HEK293 (cell line): ENCODE results near the gene LGALS3BP.

Experiments
- CTCF ChIA-PET: fragments of 350-600 bp; formaldehyde crosslinking; extraction: SDS; loops from one replicate; lab custom pipeline; 2021; ENCODE audit warnings: antibody characterized with exemption; lab: Yijun Ruan, JAX
- POLR2A ChIA-PET: fragments of 300-600 bp; formaldehyde crosslinking; extraction: SDS; loops from one replicate; lab custom pipeline; 2020; ENCODE audit warnings: antibody characterized with exemption, inconsistent platforms; lab: Yijun Ruan, JAX
- H3K27ac ChIP-seq: fragments of 200-500 bp; sonication (Bioruptor generic); 2 replicates; pipeline ENCODE4 v1.5.1; 2014; ENCODE audit warnings: low read depth, low read length, control low read depth, inconsistent platforms; ENCODE audit errors: extremely low read depth
- H3K36me3 ChIP-seq, 2 experiments: fragments of 200-500 bp in 1 of 2; sonication (Bioruptor generic) in 1 of 2; 1 replicate in 1 of 2; 2 replicates in 1 of 2; pipeline ENCODE4 v1.5.1; 2014 to 2017; ENCODE audit warnings: inconsistent platforms in 2 of 2, low read length in 2 of 2; ENCODE audit not compliant: control insufficient read depth in 2 of 2, insufficient read depth in 1 of 2
- H3K4me1 ChIP-seq: fragments of 200-500 bp; sonication (Bioruptor generic); 2 replicates; pipeline ENCODE4 v1.5.1; 2014; ENCODE audit warnings: mild to moderate bottlenecking, low read length, inconsistent platforms; ENCODE audit not compliant: control insufficient read depth, insufficient read depth
- H3K4me3 ChIP-seq: 2 replicates; pipeline ENCODE4 v1.5.1; 2011; ENCODE audit warnings: low read depth, mild to moderate bottlenecking, control low read depth, low read length, moderate library complexity
- H3K9me3 ChIP-seq: fragments of 200-500 bp; sonication (Bioruptor generic); 2 replicates; pipeline ENCODE4 v1.5.1; 2014; ENCODE audit warnings: low read depth, low read length, inconsistent platforms; ENCODE audit not compliant: control insufficient read depth, insufficient read depth
- BCL11A ChIP-seq: fragments of 450-650 bp; formaldehyde crosslinking; IDR thresholded peaks from 2 replicates; pipeline ENCODE4 v1.5.1; 2016; ENCODE audit warnings: low read depth, missing biosample characterization, missing genetic modification characterization
- GLI2 ChIP-seq: fragments of 450-650 bp; formaldehyde crosslinking; IDR thresholded peaks from 2 replicates; pipeline ENCODE4; 2017; ENCODE audit warnings: missing biosample characterization, missing genetic modification characterization, low read depth, borderline replicate concordance
- HOXD13 ChIP-seq: sonication (generic); formaldehyde crosslinking; IDR thresholded peaks from 2 replicates; pipeline ENCODE4 v1.8.0; 2022; ENCODE audit warnings: missing genetic modification reagents, borderline replicate concordance
- KLF10 ChIP-seq: fragments of 450-650 bp; IDR thresholded peaks from 2 replicates; pipeline ENCODE4 v1.5.1; 2018; ENCODE audit warnings: missing biosample characterization, mild to moderate bottlenecking, missing genetic modification characterization
- KLF7 ChIP-seq: fragments of 450-650 bp; formaldehyde crosslinking; IDR thresholded peaks from 2 replicates; pipeline ENCODE4 v1.5.1; 2016; ENCODE audit warnings: missing biosample characterization, missing genetic modification characterization, borderline replicate concordance
- MYNN ChIP-seq: fragments of 450-650 bp; formaldehyde crosslinking; IDR thresholded peaks from 2 replicates; pipeline ENCODE4 v1.5.1; 2016; ENCODE audit warnings: missing biosample characterization, missing genetic modification characterization, borderline replicate concordance
- PRDM1 ChIP-seq: fragments of 450-650 bp; formaldehyde crosslinking; IDR thresholded peaks from 2 replicates; pipeline ENCODE4; 2016; ENCODE audit warnings: missing biosample characterization, missing genetic modification characterization
- TRIM28 ChIP-seq: IDR thresholded peaks from 2 replicates; pipeline ENCODE4 v1.6.1; 2011; ENCODE audit warnings: low read length, control low read depth, borderline replicate concordance
- YY2 ChIP-seq: fragments of 450-650 bp; formaldehyde crosslinking; IDR thresholded peaks from 2 replicates; pipeline ENCODE4 v1.5.1; 2016; ENCODE audit warnings: missing biosample characterization, missing genetic modification characterization
- ZFP37 ChIP-seq: fragments of 450-650 bp; formaldehyde crosslinking; IDR thresholded peaks from 2 replicates; pipeline ENCODE4 v1.5.1; 2016; ENCODE audit warnings: missing biosample characterization, missing genetic modification characterization
- ZNF146 ChIP-seq: fragments of 450-650 bp; formaldehyde crosslinking; IDR thresholded peaks from 2 replicates; pipeline ENCODE4 v1.5.1; 2016; ENCODE audit warnings: missing biosample characterization, missing genetic modification characterization
- ZNF157 ChIP-seq: fragments of 450-650 bp; formaldehyde crosslinking; IDR thresholded peaks from 2 replicates; pipeline ENCODE4 v1.5.1; 2016; ENCODE audit warnings: missing biosample characterization, missing genetic modification characterization
- ZNF175 ChIP-seq: fragments of 450-650 bp; formaldehyde crosslinking; IDR thresholded peaks from 2 replicates; pipeline ENCODE4 v1.5.1; 2016; ENCODE audit warnings: missing biosample characterization, missing genetic modification characterization
- ZNF202 ChIP-seq: fragments of 450-650 bp; formaldehyde crosslinking; IDR thresholded peaks from 2 replicates; pipeline ENCODE4 v1.5.1; 2016; ENCODE audit warnings: missing biosample characterization, missing genetic modification characterization, borderline replicate concordance
- ZNF248 ChIP-seq: fragments of 450-650 bp; formaldehyde crosslinking; IDR thresholded peaks from 2 replicates; pipeline ENCODE4 v1.5.1; 2017; ENCODE audit warnings: missing biosample characterization, missing genetic modification characterization
- ZNF292 ChIP-seq: fragments of 450-650 bp; formaldehyde crosslinking; IDR thresholded peaks from 2 replicates; pipeline ENCODE4 v1.5.1; 2016; ENCODE audit warnings: low read depth, missing biosample characterization, missing genetic modification characterization, borderline replicate concordance
- ZNF335 ChIP-seq: fragments of 450-650 bp; formaldehyde crosslinking; conservative IDR thresholded peaks from 2 replicates; pipeline ENCODE4 v1.5.1; 2016; ENCODE audit warnings: missing biosample characterization, missing genetic modification characterization
- ZNF350 ChIP-seq: fragments of 450-650 bp; formaldehyde crosslinking; IDR thresholded peaks from 2 replicates; pipeline ENCODE4 v1.5.0; 2017; ENCODE audit warnings: missing biosample characterization, mild to moderate bottlenecking, missing genetic modification characterization
- ZNF555 ChIP-seq: fragments of 450-650 bp; formaldehyde crosslinking; conservative IDR thresholded peaks from 2 replicates; pipeline ENCODE4 v1.5.1; 2017; ENCODE audit warnings: missing biosample characterization, mild to moderate bottlenecking, missing genetic modification characterization, inconsistent platforms
- TF ChIP-seq, protein P1 (sequence below): fragments of 450-650 bp; formaldehyde crosslinking; IDR thresholded peaks from 2 replicates; pipeline ENCODE4 v1.5.1; 2016; ENCODE audit warnings: missing biosample characterization, missing genetic modification characterization
- TF ChIP-seq, protein P2 (sequence below): fragments of 450-650 bp; formaldehyde crosslinking; IDR thresholded peaks from 2 replicates; pipeline ENCODE4 v1.5.1; 2016; ENCODE audit warnings: missing biosample characterization, missing genetic modification characterization
- TF ChIP-seq, protein P3 (sequence below): fragments of 450-650 bp; IDR thresholded peaks from 2 replicates; pipeline ENCODE4 v1.5.1; 2018; ENCODE audit warnings: missing biosample characterization, mild to moderate bottlenecking, missing genetic modification characterization

Gene LGALS3BP

DNA sequence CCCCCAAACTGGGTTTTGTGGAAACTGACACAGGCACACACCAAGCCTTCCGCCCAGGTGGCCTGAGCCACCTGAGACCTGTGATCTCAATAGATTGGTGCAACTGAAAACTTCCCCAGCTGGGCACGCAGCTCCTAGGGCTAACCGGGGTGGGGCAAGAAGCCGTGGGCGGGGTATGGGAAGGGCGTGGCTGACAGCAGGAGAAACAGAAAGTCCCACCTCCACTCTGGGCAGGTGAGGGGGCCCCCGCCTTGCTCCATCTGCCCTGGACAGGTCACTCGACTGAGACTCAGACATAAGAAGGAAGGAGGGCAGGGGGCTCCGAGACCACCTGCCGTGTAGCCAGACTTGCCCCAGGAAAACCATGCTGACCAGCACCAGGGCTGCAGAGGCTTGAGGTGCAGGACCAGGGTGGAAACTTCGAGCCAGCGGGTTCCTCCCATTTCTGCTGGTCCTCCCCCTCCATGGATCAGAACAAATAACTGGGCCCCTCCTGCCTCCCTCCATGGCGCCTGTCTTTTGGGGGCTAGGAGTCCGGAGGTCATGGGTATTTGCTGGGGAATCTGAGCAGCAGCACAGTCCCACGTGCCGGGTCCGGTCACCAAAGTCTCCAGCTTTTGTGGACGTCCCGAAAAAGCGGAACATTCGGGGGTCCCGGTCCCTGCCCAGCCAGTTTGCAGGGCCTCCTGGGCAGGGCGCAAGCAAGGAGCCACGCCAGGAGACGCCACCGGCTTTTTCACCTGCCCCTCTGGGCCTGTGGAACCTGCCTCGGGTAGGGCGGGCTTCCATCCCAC, 55.9 kb downstream of the LGALS3BP start (continued):
- TF ChIP-seq, protein P1, sequence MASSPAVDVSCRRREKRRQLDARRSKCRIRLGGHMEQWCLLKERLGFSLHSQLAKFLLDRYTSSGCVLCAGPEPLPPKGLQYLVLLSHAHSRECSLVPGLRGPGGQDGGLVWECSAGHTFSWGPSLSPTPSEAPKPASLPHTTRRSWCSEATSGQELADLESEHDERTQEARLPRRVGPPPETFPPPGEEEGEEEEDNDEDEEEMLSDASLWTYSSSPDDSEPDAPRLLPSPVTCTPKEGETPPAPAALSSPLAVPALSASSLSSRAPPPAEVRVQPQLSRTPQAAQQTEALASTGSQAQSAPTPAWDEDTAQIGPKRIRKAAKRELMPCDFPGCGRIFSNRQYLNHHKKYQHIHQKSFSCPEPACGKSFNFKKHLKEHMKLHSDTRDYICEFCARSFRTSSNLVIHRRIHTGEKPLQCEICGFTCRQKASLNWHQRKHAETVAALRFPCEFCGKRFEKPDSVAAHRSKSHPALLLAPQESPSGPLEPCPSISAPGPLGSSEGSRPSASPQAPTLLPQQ (tag by site-specific recombination): no peak
- TF ChIP-seq KLF7 (tag by site-specific recombination) (0 out of 2 replicates have a peak, but pooled peaks have one; percentile 44), GLI2 (tag by site-specific recombination) (no peak), ZNF335 (0 out of 2 replicates have a peak, but pooled peaks have one; percentile 11), ZNF248 (tag by site-specific recombination) (no peak), MYNN (tag by site-specific recombination) (no peak)
- TF ChIP-seq, protein P2, sequence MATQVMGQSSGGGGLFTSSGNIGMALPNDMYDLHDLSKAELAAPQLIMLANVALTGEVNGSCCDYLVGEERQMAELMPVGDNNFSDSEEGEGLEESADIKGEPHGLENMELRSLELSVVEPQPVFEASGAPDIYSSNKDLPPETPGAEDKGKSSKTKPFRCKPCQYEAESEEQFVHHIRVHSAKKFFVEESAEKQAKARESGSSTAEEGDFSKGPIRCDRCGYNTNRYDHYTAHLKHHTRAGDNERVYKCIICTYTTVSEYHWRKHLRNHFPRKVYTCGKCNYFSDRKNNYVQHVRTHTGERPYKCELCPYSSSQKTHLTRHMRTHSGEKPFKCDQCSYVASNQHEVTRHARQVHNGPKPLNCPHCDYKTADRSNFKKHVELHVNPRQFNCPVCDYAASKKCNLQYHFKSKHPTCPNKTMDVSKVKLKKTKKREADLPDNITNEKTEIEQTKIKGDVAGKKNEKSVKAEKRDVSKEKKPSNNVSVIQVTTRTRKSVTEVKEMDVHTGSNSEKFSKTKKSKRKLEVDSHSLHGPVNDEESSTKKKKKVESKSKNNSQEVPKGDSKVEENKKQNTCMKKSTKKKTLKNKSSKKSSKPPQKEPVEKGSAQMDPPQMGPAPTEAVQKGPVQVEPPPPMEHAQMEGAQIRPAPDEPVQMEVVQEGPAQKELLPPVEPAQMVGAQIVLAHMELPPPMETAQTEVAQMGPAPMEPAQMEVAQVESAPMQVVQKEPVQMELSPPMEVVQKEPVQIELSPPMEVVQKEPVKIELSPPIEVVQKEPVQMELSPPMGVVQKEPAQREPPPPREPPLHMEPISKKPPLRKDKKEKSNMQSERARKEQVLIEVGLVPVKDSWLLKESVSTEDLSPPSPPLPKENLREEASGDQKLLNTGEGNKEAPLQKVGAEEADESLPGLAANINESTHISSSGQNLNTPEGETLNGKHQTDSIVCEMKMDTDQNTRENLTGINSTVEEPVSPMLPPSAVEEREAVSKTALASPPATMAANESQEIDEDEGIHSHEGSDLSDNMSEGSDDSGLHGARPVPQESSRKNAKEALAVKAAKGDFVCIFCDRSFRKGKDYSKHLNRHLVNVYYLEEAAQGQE (tag by site-specific recombination): 0 out of 2 replicates have a peak, but pooled peaks have one; percentile 37

DNA sequence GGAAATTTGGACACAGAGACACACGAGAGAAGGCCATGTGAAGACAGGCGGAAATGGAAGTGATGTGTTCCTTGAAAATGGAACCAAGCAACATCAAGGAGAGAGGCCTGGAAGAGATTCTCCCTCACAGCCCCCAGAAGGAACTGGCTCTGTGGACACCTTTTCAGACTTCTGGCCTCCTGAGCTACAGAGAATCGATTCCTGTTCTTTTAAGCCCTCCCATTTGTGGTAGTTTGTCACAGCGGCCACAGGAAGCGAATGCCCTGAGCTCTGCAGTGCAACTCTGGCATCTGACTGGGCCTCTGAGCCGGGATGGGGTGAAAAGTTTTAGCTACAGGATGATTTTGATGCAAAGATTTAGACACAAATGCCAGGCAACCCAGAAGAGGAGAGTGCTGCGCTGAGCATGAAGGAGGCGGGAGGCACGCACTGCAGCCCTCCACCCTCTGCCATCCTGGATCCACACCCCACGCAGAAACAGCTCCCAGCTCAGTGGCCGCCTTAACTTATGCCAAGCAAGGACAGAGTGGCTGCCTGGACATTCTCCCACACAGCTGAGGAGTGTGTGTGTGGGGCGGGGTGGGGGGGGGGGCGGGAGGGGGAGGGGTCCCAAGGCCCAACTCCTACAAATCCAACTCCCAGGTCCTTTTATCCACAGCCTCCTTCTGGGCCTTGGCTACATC, 56.8 kb downstream of the LGALS3BP start:
- H3K36me3 ChIP-seq: no peaks in the 10 kb centered on the region
- no peaks in the 10 kb centered on the region for H3K9me3 ChIP-seq
- CTCF ChIA-PET: interaction anchor here (0.6 to 1.5 kb wide), 3 partner anchors 28 to 57 kb away, joined by 3 read pairs; no protein-coding TSS in a partner anchor
- H3K27ac ChIP-seq: no peak overlapping the region
- no peak overlapping the region for H3K4me3 ChIP-seq
- H3K4me1 ChIP-seq: peaks cover 5% of the 10 kb centered on the region
- POLR2A ChIA-PET: interaction anchor here (0.6 to 2.9 kb wide), 5 partner anchors 12 to 82 kb away, joined by 3 to 15 read pairs (median 3); no protein-coding TSS in a partner anchor
- TF ChIP-seq KLF10 (tag by site-specific recombination): no peak
- TF ChIP-seq ZNF202 (tag by site-specific recombination): no peak
- TF ChIP-seq YY2 (tag by site-specific recombination): no peak
- no peak for TF ChIP-seq TRIM28
- TF ChIP-seq BCL11A (tag by site-specific recombination): no peak
- TF ChIP-seq, protein P3, sequence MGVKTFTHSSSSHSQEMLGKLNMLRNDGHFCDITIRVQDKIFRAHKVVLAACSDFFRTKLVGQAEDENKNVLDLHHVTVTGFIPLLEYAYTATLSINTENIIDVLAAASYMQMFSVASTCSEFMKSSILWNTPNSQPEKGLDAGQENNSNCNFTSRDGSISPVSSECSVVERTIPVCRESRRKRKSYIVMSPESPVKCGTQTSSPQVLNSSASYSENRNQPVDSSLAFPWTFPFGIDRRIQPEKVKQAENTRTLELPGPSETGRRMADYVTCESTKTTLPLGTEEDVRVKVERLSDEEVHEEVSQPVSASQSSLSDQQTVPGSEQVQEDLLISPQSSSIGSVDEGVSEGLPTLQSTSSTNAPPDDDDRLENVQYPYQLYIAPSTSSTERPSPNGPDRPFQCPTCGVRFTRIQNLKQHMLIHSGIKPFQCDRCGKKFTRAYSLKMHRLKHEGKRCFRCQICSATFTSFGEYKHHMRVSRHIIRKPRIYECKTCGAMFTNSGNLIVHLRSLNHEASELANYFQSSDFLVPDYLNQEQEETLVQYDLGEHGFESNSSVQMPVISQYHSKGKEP (tag by site-specific recombination): no peak
- TF ChIP-seq ZNF292 (tag by site-specific recombination): no peak
- no peak for TF ChIP-seq ZFP37 (tag by site-specific recombination)
- no peak for TF ChIP-seq ZNF175 (tag by site-specific recombination)
- no peak for TF ChIP-seq ZNF157 (tag by site-specific recombination)
- TF ChIP-seq ZNF350 (tag by site-specific recombination): no peak
- TF ChIP-seq ZNF555 (tag by site-specific recombination): no peak
- TF ChIP-seq, protein P1 (tag by site-specific recombination): no peak
- TF ChIP-seq ZNF146 (tag by site-specific recombination): no peak
- no peak for TF ChIP-seq PRDM1 (tag by site-specific recombination)
- TF ChIP-seq HOXD13 (CRISPR knock-in tag): no peak
